Peyer's patch (tissue), 4 donors: ENCODE data around the gene PLEKHB1.

Source experiments
- POLR2A ChIP-seq, 2 donors: fragments of 450-650 bp; IDR thresholded peaks; one replicate each; pipeline ENCODE4 v1.5.1; 2017; ENCODE audit warnings: antibody characterized with exemption in 2 of 2, mild to moderate bottlenecking in 2 of 2, moderate library complexity in 2 of 2
- TF ChIP-seq, protein P1 (sequence below), 6 experiments: fragments of 450-650 bp in 4 of 6; fragments of 200-600 bp in 2 of 6; sonication (generic) in 1 of 6; IDR thresholded peaks; one replicate each; pipeline ENCODE4 v1.5.1; 2017 to 2019; ENCODE audit warnings: antibody characterized with exemption in 6 of 6, mild to moderate bottlenecking in 3 of 6, moderate library complexity in 1 of 6

DNA sequence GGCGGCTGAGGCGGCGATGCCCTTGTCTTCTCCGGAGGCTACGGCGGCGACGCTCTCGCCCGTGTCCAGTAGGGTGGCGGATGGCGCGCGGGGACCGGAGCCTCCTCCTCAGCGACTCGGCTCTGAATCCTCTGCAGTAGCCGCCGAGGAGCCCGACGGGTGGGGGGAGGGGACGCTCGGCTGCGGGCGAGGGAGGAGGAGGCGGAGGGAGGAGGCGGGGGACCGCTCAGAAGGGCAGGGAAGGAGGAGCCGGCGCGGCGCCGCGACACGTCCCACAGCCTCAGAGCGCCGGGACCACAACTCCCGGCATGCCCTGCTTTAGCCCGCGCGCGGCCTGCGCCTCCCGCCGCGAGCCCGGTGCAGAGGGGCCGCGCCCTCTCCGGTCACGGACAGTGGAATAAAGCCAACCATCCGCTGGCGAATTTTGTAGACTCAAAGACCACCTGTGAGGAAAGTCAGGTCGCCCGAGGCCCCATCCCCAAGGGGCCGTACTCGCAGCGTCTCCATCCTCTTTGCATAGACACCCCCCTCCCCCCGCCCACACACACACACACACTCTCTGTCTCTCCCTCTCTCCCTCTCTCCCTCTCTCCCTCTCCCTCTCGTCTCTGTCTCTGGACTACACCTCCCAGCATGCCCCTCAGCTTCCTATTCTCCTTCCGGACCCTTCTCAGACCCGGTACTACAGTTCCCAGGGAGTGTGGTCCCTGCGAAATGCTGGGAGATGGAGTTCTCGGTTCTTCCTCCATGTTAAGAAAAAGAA is 48.2 kb upstream of the PLEKHB1 start, which contains the start of gene FAM168A:
- TF ChIP-seq, protein P1, sequence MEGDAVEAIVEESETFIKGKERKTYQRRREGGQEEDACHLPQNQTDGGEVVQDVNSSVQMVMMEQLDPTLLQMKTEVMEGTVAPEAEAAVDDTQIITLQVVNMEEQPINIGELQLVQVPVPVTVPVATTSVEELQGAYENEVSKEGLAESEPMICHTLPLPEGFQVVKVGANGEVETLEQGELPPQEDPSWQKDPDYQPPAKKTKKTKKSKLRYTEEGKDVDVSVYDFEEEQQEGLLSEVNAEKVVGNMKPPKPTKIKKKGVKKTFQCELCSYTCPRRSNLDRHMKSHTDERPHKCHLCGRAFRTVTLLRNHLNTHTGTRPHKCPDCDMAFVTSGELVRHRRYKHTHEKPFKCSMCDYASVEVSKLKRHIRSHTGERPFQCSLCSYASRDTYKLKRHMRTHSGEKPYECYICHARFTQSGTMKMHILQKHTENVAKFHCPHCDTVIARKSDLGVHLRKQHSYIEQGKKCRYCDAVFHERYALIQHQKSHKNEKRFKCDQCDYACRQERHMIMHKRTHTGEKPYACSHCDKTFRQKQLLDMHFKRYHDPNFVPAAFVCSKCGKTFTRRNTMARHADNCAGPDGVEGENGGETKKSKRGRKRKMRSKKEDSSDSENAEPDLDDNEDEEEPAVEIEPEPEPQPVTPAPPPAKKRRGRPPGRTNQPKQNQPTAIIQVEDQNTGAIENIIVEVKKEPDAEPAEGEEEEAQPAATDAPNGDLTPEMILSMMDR (IDR thresholded peaks at IDR 0.05), result peak in 5 of 6 experiments; percentile 11 to 63 (median 51)
- peak; percentile 47 to 75 for TF ChIP-seq POLR2A (IDR thresholded peaks at IDR 0.05)
